Upper lobe of left lung (tissue), 6 donors: ENCODE data around the gene MYO7A. TPM values are rescaled to one million over a fixed set of nuclear protein-coding genes. Genes with fewer than 3 reads are reported as not detected.
A peak's percentile ranks its signal among the peaks of the same experiment; 100 is the strongest.

ENCODE experiments used
- ATAC-seq, 2 donors: fragments of 200-7000 bp; cut with Tn5 transposase; one replicate each; pipeline ENCODE4 v1.9.1; 2022; ENCODE audit warnings: mild to moderate bottlenecking in 2 of 2, moderate library complexity in 2 of 2; ENCODE audit not compliant: low FRiP score in 2 of 2
- DNase-seq, 2 donors: peaks; one replicate each; pipeline ENCODE4 v3.0.0-alpha.2; 2019 to 2020
- H3K27ac ChIP-seq, 4 donors: fragments of 200-600 bp; sonication (generic); one replicate each; pipeline ENCODE4 v1.5.1; 2016 to 2019
- H3K27me3 ChIP-seq, 4 donors: fragments of 200-600 bp; sonication (generic); one replicate each; pipeline ENCODE4 v1.5.1; 2017 to 2019
- H3K36me3 ChIP-seq, 4 donors: fragments of 200-600 bp; sonication (generic); one replicate each; pipeline ENCODE4 v1.5.1; 2016 to 2019
- H3K4me1 ChIP-seq, 4 donors: fragments of 200-600 bp; sonication (generic); one replicate each; pipeline ENCODE4 v1.5.1; 2018 to 2019
- H3K4me3 ChIP-seq, 4 donors: fragments of 200-600 bp; sonication (generic); one replicate each; pipeline ENCODE4 v1.5.1; 2017 to 2019; ENCODE audit warnings: mild to moderate bottlenecking in 2 of 4, moderate library complexity in 1 of 4
- H3K9me3 ChIP-seq, 4 donors: fragments of 200-600 bp; sonication (generic); one replicate each; pipeline ENCODE4 v1.5.1; 2018 to 2019
- CTCF ChIP-seq, 6 experiments: fragments of 450-650 bp in 4 of 6; fragments of 200-600 bp in 2 of 6; sonication (generic) in 2 of 6; IDR thresholded peaks; one replicate each; pipeline ENCODE4 v1.5.1; 2016 to 2019; ENCODE audit warnings: antibody characterized with exemption in 6 of 6
- EP300 ChIP-seq, 4 donors: sonication (generic); formaldehyde crosslinking; IDR thresholded peaks; one replicate each; pipeline ENCODE4 v1.5.1; 2017; ENCODE audit warnings: antibody characterized with exemption in 4 of 4, control low read depth in 2 of 4
- POLR2A ChIP-seq, 4 donors: fragments of 450-650 bp; IDR thresholded peaks; one replicate each; pipeline ENCODE4 v1.5.1; 2016 to 2017; ENCODE audit warnings: antibody characterized with exemption in 4 of 4, mild to moderate bottlenecking in 2 of 4
- POLR2AphosphoS5 ChIP-seq, 2 donors: sonication (generic); formaldehyde crosslinking; IDR thresholded peaks; one replicate each; pipeline ENCODE4 v1.5.1; 2017; ENCODE audit warnings: antibody characterized with exemption in 2 of 2
- WGBS, 2 donors: methylation state at CpG; one replicate each; pipeline ENCODE4 v1.1.5; 2017 to 2018; 5-methylcytosine and 5-hydroxymethylcytosine counted together
- total RNA-seq, 6 donors: library from RNA; depleted of rRNA in 4 of 6; stranded (reverse); fragments of >200 nt in 4 of 6; gene quantifications; one replicate each; pipeline versions ENCODE4 v1.1.0 to v1.2.1, GENCODE V29; 2016 to 2021
- donor health status: DM: no; HTN: no; CAD: no; lungs with moderate emphysema.
- donor health status: DM: no; HTN: yes; CAD: no; lungs with severe emphysema.

The MYO7A gene
- total RNA-seq, 6 donors from 2014 or later, result 2.4 to 27.2 (median 6.2) TPM

- WGBS, 2 donors, result 83 to 94% methylated on average over 4 of the region's 4 CpGs
- no peak overlapping the region for H3K4me3 ChIP-seq
- H3K27ac ChIP-seq, result no peak overlapping the region
- peaks cover 0 to 4% (median 1%) of the 10 kb centered on the region in 4 donors for H3K4me1 ChIP-seq
- H3K9me3 ChIP-seq, result no peaks in the 10 kb centered on the region
- no peaks in the 10 kb centered on the region for H3K27me3 ChIP-seq
- ATAC-seq (no peak), DNase-seq (no peak)
- TF ChIP-seq EP300 (IDR thresholded peaks at IDR 0.05), result no peak
- no peak for TF ChIP-seq CTCF (IDR thresholded peaks at IDR 0.05)
- TF ChIP-seq POLR2A (IDR thresholded peaks at IDR 0.05), result no peak
- no peak for TF ChIP-seq POLR2AphosphoS5 (IDR thresholded peaks at IDR 0.05)
- H3K36me3 ChIP-seq, result no peaks in the 10 kb centered on the region
These were observed 50.1 kb downstream of the MYO7A start for GRCh38 chr11:77178150-77178549.

GRCh38 chr11:77179048-77179447 is 51.0 kb downstream of the MYO7A start:
- H3K9me3 ChIP-seq, result no peaks in the 10 kb centered on the region
- no peaks in the 10 kb centered on the region for H3K27me3 ChIP-seq
- no peaks in the 10 kb centered on the region for H3K36me3 ChIP-seq
- ATAC-seq, result no peak
- DNase-seq, result no peak
- no peak overlapping the region for H3K4me3 ChIP-seq
- no peak overlapping the region for H3K27ac ChIP-seq
- WGBS, 2 donors, result 72 to 100% methylated on average over 2 to 5 of the region's 5 CpGs
- peaks cover 0 to 4% (median 1%) of the 10 kb centered on the region in 4 donors for H3K4me1 ChIP-seq
- TF ChIP-seq CTCF (IDR thresholded peaks at IDR 0.05) (no peak), POLR2AphosphoS5 (IDR thresholded peaks at IDR 0.05) (no peak), POLR2A (IDR thresholded peaks at IDR 0.05) (no peak), EP300 (IDR thresholded peaks at IDR 0.05) (no peak)

- peak in 1 of 2 donors; percentile 72 for DNase-seq
- no peaks in the 10 kb centered on the region for H3K27me3 ChIP-seq
- no peak for ATAC-seq
- H3K9me3 ChIP-seq, result no peaks in the 10 kb centered on the region
- TF ChIP-seq EP300 (IDR thresholded peaks at IDR 0.05), result no peak
- no peak for TF ChIP-seq POLR2AphosphoS5 (IDR thresholded peaks at IDR 0.05)
- no peak for TF ChIP-seq POLR2A (IDR thresholded peaks at IDR 0.05)
- TF ChIP-seq CTCF (IDR thresholded peaks at IDR 0.05), result no peak
- H3K36me3 ChIP-seq, result no peaks in the 10 kb centered on the region
- H3K4me3 ChIP-seq, result no peak overlapping the region
- H3K27ac ChIP-seq, result no peak overlapping the region
- 96% methylated on average over 19 of the region's 19 CpGs; no CpG with 5 or more reads in 1 of the 2 donors for WGBS, 2 donors
- H3K4me1 ChIP-seq, result peaks cover 0 to 4% (median 1%) of the 10 kb centered on the region in 4 donors
These were observed 51.6 kb downstream of the MYO7A start for GRCh38 chr11:77179681-77180080.

GRCh38 chr11:77180346-77180745 is 52.3 kb downstream of the MYO7A start:
- H3K4me1 ChIP-seq, result peaks cover 0 to 4% (median 1%) of the 10 kb centered on the region in 4 donors
- ATAC-seq (no peak), DNase-seq (no peak)
- H3K27ac ChIP-seq, result no peak overlapping the region
- H3K36me3 ChIP-seq, result no peaks in the 10 kb centered on the region
- WGBS, 2 donors, result 86 to 89% methylated on average over 11 of the region's 11 CpGs
- no peaks in the 10 kb centered on the region for H3K9me3 ChIP-seq
- no peaks in the 10 kb centered on the region for H3K27me3 ChIP-seq
- H3K4me3 ChIP-seq, result no peak overlapping the region
- TF ChIP-seq POLR2A (IDR thresholded peaks at IDR 0.05) (no peak), EP300 (IDR thresholded peaks at IDR 0.05) (no peak), CTCF (IDR thresholded peaks at IDR 0.05) (no peak), POLR2AphosphoS5 (IDR thresholded peaks at IDR 0.05) (no peak)

- WGBS, 2 donors, result 96 to 98% methylated on average over 8 to 11 of the region's 11 CpGs
These were observed 53.2 kb downstream of the MYO7A start for GRCh38 chr11:77181226-77181625.

More at GRCh38 chr11:77181226-77181625, 53.2 kb downstream of the MYO7A start:
- no peak for ATAC-seq
- Histone ChIP-seq H3K36me3 (no peaks in the 10 kb centered on the region), H3K27ac (no peak overlapping the region), H3K4me1 (peaks cover 0 to 1% (median 0%) of the 10 kb centered on the region in 4 donors), H3K27me3 (no peaks in the 10 kb centered on the region), H3K9me3 (no peaks in the 10 kb centered on the region), H3K4me3 (no peak overlapping the region)
- DNase-seq, result peak in 1 of 2 donors; percentile 63
- TF ChIP-seq EP300 (IDR thresholded peaks at IDR 0.05) (no peak), CTCF (IDR thresholded peaks at IDR 0.05) (no peak)
